Cardiac septum (tissue), 1 donor: ENCODE measurements around the gene TRMU. TPM values are rescaled to one million over a fixed set of nuclear protein-coding genes. Genes with fewer than 3 reads are reported as not detected.
"Not testable (repeated sequence)": the region's sequence is repeated elsewhere in the genome, so short reads cannot be mapped to it uniquely, and the experiment has no call there.

ENCODE experiments used
- DNase-seq: peaks from one replicate; pipeline ENCODE4 v3.0.0-alpha.2; 2020; ENCODE audit warnings: low spot score
- intact Hi-C: fragments of 100-400 bp; cut with DNase I; formaldehyde crosslinking; loops from one replicate; pipeline ENCODE4 v1.14.0; 2022
- total RNA-seq: library from RNA; stranded (reverse); fragmentation: NEBNext Ultra II Directional; extraction: Animal tissue kit (Norgen Biotek cat#: 25700); gene quantifications from one replicate; pipeline ENCODE4 v1.2.1, GENCODE V29; 2021
- donor health status: DM: no; HTN: no; CAD: no.

Gene TRMU
- total RNA-seq, 1 donor from 2014 or later: 34.7 TPM

DNA sequence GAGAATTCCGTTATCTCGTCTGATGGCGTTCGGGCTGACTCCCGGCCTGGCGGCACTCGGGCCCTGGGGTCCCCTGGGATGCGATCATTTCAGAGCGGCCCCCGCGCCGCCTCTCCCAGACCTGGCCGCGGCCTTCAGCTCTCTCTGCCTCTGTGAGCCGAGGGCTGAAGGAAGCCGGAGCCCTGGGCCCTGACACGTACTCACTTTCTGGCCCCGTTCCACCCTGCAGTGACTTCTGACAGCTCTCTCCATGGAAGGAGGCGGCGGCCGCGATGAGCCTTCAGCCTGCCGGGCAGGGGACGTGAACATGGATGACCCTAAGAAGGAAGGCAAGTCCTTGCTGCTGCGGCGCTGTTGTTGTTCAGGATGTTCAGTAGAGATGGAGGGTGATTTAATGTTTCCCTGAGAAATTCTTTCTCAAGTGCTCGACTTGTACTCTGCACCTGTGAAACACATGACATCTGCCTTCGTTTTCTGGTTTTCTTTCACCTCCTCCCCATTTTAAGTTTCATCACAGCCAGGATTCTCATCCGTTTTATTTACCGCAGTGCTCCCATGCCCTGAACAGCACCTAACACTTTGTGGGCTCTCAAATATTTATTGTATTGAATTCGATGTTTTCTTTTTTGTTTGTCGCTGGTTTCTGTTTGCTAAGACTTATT is 38.2 kb upstream of the TRMU start:
- no peak for DNase-seq
- intact Hi-C loops: loop anchor here (2.0 to 5.0 kb wide), 2 partner anchors 46 to 175 kb away; partner anchors contain the start of gene CDPF1

DNA sequence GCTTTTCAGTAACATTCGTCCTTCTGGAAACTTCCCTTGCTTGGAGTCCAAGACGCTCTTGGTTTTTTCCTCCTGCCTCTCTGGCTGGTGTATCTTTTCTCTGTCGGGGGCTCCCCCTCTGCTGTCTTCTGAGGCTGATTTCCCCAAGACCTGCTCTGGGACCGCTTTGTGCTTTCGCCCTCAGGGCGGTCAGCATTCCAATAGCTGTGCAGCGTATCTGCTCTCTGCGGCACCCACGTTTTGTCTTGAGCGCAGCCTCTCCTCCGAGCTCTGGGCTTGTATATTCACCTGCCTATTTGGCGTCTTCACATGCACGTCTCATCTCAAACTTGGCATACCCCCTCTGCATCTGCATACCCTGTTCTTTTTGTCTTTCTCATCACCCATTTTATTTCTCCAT is 36.4 kb upstream of the TRMU start:
- intact Hi-C loops: loop anchor here (5.0 kb wide), 1 partner anchor 177 kb away; no protein-coding TSS in a partner anchor

DNA sequence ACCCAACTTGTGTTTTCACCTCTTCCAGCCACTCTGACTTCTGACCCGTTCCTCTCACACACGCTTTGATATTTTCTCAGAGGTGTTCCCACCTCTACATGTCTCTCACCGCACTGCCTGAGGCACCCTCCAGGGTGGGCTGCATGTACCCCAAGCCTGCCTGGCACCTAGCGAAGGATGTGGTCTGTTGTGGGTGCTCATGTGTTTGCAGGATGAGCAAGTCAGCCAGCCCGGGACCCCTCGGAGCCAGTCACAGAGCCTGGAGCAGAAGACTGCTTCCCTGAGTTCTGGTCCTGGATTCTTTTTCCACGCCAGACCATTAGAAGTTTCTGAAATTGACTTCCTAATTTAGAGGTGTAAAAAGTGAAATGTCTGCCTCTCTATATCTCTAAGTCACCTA is 35.0 kb upstream of the TRMU start:
- no peak for DNase-seq
- intact Hi-C loops: no loop called here

More for the DNA sequence above, 36.4 kb upstream of the TRMU start:
- DNase-seq: no peak

DNA sequence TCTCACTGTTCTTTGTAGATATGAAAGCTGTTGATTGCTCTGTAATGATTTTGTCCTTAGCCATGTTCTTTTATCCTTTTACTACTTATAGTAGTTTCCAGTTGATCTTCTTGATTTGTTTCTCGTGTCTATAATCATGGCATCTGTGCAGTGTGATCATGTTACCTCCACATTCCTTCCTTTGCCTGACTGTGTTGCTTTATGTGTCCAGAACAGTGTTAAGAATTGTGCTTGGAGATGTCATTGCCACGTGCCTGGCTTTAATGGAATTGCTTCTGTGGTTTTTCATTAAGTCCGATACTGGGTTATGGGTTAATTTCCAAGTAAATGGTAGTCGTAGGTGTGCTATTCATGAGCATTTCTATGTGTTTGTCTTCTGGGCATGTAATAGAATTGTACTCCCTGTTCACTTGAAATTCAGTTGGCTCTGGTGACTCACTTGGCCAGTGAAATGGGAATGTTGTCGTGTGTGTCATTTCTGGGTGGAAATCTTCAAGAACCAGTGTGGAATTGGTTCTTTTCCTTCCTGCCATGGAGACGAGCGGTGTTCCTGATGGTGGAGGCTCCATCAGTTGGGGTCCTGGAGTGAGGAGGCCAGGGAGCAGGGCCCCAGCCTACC is 32.1 kb upstream of the TRMU start:
- no peak for DNase-seq
- intact Hi-C loops: no loop called here

DNA sequence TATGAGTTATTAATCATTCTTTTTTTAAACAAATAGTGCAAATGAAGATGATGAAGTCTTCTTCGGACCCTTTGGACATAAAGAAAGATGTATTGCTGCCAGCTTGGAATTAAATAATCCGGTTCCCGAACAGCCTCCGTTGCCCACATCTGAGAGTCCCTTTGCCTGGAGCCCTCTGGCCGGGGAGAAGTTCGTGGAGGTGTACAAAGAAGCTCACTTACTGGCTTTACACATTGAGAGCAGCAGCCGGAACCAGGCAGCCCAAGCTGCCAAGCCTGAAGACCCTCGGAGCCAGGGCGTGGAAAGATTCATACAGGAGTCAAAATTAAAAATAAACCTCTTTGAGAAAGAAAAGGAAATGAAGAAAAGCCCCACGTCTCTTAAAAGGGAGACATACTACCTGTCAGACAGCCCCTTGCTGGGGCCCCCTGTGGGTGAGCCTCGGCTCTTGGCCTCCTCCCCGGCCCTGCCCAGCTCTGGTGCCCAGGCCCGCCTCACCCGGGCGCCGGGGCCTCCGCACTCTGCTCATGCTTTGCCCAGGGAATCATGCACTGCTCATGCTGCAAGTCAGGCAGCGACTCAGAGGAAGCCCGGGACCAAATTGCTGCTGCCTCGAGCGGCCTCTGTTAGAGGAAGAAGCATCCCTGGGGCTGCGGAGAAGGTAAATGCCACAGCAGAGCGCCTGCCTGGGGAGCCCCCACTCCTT is 27.1 kb upstream of the TRMU start:
- intact Hi-C loops: no loop called here

DNA sequence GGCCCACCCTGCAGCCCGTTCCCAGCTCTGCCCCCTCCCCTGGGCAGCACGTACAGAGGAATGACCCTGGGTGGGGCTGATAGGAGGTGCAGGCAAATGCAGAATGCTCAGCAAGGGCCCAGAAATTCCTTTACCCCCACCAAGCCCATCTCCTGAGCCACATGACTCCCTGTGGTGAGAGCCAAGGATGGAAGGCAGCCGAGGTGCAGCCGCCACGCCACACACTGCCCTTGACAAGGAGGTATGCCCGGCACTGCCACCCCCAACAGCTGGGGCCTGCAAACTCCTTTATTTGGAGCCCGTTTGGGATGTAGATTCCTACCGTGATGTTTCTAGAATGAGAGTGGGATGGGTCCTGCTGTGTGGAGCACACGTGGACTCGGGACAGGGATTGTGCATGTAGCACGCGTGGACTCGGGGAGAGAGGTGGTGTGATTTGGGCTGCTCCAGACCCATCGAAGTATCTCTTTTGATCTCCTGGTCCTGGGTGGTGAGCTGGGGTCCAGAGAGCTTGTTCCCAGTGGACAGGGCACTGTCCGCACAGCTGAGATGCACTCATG is 25.9 kb upstream of the TRMU start:
- intact Hi-C loops: loop anchor here (5.0 kb wide), 1 partner anchor 312 kb away; no protein-coding TSS in a partner anchor
- no peak for DNase-seq

More for the DNA sequence above, 27.1 kb upstream of the TRMU start:
- no peak for DNase-seq

DNA sequence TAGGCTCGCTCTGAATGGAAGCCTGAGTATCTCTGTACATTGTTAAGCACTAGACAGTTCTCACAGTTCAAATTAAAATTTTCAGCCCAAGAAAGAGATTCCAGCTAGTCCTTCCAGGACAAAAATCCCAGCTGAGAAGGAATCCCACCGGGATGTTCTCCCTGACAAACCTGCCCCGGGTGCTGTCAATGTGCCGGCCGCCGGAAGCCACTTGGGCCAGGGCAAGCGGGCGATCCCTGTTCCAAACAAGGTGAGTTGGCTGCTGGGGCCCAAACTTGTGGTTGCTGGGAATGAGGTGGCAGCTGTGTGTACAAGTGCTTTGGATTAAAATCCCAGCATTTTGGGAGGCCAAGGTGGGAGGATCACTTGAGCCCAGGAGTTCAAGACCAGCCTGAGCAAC is 23.5 kb upstream of the TRMU start:
- DNase-seq: no peak
- intact Hi-C loops: loop anchor here (5.0 kb wide), 1 partner anchor 315 kb away; no protein-coding TSS in a partner anchor

DNA sequence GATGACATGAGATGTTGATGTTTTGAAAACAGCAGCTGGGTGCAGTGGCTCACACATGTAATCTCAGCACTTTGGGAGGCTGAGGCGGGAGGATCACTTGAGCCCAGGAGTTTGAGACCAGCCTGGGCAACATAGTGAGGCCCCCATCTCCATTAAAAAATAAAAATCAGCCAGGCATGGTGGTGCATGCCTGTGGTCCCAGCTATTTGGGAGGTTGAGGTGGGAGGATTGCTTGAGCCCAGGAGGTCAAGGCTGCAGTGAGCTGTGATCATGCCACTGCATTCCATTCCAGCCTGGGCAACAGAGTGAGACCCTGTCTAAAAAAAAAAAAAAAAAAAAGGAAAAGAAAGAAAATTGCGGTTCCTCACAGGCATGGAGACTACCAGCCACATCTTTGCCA is 22.7 kb upstream of the TRMU start:
- intact Hi-C loops: loop anchor here (5.0 kb wide), 1 partner anchor 316 kb away; no protein-coding TSS in a partner anchor
- DNase-seq: not testable (repeated sequence)

DNA sequence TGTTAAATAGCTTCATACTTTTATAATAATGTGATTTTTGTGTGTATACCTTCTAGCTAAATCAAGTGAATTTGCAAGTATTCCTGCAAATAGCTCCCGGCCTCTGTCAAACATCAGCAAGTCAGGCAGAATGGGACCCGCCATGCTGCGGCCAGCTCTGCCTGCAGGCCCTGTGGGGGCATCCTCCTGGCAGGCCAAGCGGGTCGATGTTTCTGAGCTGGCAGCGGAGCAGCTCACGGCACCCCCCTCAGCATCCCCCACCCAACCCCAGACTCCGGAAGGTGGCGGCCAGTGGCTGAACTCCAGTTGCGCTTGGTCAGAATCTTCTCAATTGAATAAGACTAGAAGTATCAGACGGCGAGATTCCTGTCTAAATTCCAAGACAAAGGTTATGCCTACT is 19.5 kb upstream of the TRMU start:
- no peak for DNase-seq

DNA sequence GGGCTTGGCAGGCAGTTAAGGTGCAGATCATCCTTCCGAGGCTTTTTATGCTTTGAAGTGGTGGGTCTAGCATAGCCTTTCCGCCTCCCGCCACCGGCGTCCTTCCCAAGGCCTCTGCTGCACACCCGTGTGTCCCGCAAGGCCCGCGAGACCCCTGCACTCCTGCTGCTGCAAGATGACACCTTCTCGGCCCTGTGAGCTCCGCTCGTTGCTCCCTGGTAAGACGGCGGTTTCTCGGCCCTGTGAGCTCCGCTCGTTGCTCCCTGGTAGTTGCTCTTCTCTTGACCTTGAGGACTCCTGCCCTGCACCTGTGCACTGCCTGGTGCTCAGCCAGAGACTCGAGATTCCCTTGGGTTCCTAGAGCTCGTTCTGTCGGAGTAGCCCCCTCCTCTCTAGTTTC is 17.9 kb upstream of the TRMU start:
- no peak for DNase-seq
- intact Hi-C loops: loop anchor here (5.0 kb wide), 1 partner anchor 330 kb away; no protein-coding TSS in a partner anchor

More for the DNA sequence above, 19.5 kb upstream of the TRMU start:
- intact Hi-C loops: loop anchor here (5.0 kb wide), 1 partner anchor 329 kb away; no protein-coding TSS in a partner anchor

DNA sequence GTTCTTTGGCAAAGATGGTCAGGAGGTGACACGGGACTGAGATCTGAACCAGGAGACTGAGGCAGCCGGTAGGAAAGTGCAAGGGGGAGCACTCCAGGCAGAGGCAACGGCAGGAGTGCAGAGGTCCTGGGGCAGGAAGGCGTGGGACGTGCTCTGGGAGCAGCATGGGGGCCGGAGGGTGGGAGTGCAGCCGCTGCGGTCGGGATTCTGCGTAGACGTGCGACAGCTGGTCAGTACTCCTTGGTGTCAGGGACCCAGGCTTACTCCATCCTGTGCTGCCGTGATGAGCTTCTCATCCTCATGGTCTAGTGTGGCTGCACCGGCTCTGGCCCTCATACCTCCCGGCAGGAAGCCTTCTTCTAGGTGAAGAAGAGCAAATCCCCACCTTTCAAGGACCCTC is 16.9 kb upstream of the TRMU start:
- DNase-seq: no peak

DNA sequence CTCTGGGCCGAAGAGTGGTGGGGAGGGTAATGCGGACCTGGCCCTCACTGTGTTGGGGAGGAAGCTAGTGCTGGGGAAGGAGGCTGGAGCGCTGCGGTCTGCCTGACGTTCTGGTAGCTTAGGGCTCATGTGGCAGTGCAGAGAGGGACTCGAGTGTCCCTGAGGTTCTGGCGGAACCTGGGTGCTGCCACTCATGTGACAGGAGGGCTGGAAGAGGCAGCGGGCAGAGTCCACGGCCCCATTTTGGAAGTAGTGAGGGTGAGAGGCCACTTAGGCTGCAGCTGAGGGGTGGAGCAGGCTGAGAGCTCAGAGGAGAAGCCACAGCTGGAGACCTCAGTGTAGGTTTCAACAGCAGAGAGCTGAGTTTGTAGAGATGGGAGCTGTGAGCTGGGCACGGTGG is 16.2 kb upstream of the TRMU start:
- no peak for DNase-seq
- intact Hi-C loops: loop anchor here (5.0 kb wide), 1 partner anchor 332 kb away; no protein-coding TSS in a partner anchor

More for the DNA sequence above, 16.9 kb upstream of the TRMU start:
- intact Hi-C loops: loop anchor here (5.0 kb wide), 1 partner anchor 331 kb away; no protein-coding TSS in a partner anchor

DNA sequence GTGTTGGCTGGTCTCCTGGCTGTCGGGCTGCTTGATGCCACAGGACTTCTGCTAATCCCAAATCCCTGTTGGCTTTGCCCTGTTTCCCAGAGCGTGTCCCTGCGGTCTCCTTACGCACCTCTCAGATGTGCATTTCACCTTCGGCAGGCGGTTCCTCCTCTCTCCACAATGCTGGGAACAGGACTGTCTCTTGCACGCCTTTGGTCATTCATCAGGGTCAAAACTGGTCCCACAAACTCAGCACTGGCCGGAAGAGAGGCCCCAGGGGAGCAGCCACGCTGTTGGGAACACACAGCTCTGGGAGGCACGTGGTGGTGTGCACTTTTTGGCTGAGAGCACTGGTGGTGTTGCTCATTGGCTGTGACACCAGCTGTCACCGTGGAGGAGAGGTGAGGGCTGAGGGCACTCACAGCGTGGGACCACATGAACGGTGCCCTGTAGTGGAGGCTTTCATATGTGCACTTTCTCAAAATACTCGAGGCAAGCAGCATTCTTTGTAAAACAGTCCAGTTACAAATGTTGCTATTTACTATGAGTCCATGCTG is 15.3 kb upstream of the TRMU start:
- no peak for DNase-seq
- intact Hi-C loops: no loop called here

DNA sequence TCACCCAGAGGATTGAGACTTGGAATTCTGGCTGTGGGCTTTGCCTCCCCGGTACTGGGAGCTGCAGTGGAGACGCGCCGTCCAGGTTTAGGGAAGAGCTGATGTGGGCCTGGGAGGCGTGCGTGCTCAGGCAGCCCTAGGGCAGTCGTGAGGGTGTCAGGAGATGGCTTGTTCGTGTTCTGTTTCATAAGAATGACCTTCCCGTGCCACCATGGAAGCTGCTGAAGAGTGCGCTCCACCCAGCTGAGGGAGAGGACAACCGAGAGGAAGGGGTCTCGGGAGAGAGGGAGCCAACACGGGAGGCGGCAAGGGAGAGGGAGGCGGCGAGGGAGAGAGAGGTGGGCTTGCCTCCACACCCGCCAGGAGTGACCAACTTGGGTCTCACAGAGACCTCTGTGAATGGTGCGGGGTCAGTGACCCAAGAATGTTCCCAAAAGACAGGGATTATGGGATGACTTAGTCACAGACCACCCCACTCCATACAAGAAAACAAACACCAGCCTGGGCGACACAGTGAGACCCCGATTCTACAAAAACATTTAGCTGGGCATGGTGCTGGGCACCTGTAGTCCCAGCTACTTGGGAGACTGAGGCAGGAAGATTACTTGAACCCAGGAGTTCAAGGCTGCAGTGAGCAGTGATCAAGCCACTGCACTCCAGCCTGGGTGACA is 14.7 kb upstream of the TRMU start:
- intact Hi-C loops: no loop called here
- DNase-seq: no peak

DNA sequence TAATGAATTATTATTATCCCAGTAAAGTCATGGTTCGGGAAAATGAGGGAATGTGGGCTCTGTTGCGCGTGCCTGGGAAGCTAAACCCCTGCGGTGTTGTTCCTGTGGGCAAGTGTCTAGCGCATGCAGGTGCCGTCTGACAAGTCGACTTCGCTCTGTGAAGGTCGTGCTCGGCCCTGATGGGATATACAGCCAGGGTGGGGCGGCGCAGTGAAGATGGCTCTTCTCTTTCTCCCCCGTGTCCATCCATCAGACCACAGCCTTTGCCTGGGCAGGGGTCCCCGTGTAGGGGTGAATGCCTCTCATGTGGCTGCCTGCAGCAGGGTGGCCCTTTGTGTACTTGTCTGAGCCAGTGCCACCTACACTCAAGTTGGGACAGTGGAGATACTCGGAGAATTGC is 12.8 kb upstream of the TRMU start:
- intact Hi-C loops: no loop called here
- no peak for DNase-seq

DNA sequence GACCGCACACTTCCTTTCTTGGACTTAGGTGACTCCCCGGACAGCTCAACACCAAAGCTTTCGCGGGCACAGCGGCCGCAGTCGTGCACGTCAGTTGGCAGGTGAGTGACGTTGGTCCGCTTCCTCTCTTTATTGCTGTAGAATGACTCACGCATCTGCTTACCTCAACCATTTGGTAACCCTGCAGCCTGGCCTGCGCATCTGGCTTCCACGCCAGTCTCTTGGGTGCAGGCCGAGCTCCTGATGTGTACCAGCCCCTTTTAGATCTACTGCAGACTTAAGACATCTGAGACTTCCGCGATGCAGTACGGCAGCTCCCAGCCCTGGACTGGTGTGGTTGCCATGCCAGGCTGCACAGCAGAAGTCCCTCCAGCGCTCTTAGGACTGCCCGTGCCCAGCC is 12.4 kb upstream of the TRMU start:
- no peak for DNase-seq
- intact Hi-C loops: no loop called here

DNA sequence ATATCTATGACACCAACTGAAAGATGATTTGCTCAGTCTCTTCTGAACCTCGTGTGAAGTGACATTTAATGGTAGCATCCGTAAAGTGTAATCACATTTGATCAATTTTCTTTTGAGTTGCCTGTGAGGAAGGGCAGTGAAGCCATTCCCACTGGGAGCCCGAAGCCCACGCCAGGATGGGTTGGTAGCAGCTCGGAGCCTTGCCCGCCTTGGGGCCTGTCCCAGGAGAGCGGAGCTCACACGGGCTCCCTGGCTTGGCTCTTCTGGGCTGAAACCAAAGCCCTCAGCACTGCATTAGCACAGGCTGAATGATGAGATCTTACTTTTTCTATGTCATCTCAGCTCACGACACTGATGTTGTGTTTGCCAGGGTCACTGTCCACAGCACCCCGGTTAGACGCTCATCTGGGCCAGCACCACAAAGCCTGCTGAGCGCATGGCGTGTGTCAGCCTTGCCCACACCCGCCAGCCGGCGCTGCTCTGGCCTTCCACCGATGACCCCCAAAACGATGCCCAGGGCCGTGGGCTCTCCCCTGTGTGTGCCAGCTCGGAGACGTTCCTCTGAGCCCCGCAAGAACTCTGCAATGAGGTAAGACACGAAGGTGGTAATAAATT is 9.3 kb upstream of the TRMU start:
- no peak for DNase-seq
- intact Hi-C loops: no loop called here

DNA sequence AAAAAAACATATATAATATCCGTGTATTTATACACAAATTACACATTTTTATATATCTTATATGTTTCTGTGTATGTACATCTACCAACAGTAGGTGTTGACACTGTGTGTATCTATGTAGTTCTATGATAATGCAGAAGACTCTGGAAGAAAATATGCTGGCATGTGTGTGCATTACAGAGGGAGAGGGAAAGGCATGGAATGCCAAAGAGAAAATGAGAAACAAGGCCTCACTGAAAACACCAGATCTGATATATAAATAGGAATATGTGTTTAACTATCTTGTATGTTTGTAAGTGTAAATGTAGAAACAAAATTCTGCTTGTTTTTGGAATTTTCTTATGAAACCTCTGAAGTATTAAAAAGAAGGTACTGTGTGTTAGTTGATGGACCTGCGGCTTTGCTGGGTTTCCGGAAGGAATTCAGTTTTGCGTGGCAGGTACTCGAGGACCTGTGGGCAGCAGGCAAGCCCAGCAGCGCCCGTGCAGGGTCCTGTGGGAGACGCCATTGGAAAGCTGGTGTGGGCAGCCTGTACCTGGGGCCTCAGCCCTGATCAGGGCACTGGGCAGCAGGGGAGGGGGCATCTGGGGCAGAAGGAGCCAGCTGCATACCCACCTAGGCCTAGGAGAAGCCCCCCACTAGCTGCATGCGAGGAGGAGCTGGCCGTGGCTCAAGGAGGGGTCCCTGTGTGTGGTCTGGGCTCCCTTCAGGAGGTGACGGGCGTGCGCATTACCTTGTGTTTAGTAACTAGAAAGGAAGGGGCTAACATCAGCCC is 7.6 kb upstream of the TRMU start:
- intact Hi-C loops: no loop called here
- DNase-seq: no peak
